Osteoblast (primary cell): Measurements from ENCODE around the gene TBRG4. TPM values are rescaled to one million over a fixed set of nuclear protein-coding genes. Genes with fewer than 3 reads are reported as not detected.
A peak's percentile ranks its signal among the peaks of the same experiment; 100 is the strongest.

Experiments used
- DNase-seq: peaks from one replicate; pipeline ENCODE4 v3.0.0; 2011; ENCODE audit warnings: low spot score, mixed read lengths; ENCODE audit not compliant: insufficient read length; ENCODE audit errors: missing footprints
- H2AFZ ChIP-seq: 2 replicates; pipeline ENCODE4 v1.6.0; 2011; ENCODE audit warnings: mild to moderate bottlenecking, low read length
- H3K27ac ChIP-seq: 2 replicates; pipeline ENCODE4 v1.5.1; 2011; ENCODE audit warnings: mild to moderate bottlenecking, low read depth, low read length, moderate library complexity
- H3K27me3 ChIP-seq: 2 replicates; pipeline ENCODE4 v1.6.0; 2012; ENCODE audit warnings: mild to moderate bottlenecking, control low read depth, inconsistent platforms, low read length, moderate library complexity; ENCODE audit not compliant: insufficient read depth
- H3K36me3 ChIP-seq: 2 replicates; pipeline ENCODE4 v1.5.1; 2011; ENCODE audit warnings: mild to moderate bottlenecking, low read length, control low read depth, moderate library complexity; ENCODE audit not compliant: insufficient read depth
- H3K4me1 ChIP-seq: 2 replicates; pipeline ENCODE4 v1.5.1; 2011; ENCODE audit warnings: mild to moderate bottlenecking, low read length, control low read depth, moderate library complexity; ENCODE audit not compliant: insufficient read depth
- H3K4me2 ChIP-seq: 2 replicates; pipeline ENCODE4 v1.6.0; 2011; ENCODE audit warnings: mild to moderate bottlenecking, low read length; ENCODE audit not compliant: insufficient read depth
- H3K4me3 ChIP-seq: fragments of 200-600 bp; sonication (generic); 3 replicates; pipeline ENCODE4 v1.5.1; 2012; ENCODE audit warnings: mild to moderate bottlenecking, low read length, inconsistent platforms; ENCODE audit not compliant: insufficient read depth
- H3K79me2 ChIP-seq: 2 replicates; pipeline ENCODE4 v1.6.0; 2012; ENCODE audit warnings: mild to moderate bottlenecking, low read length, control low read depth, inconsistent platforms; ENCODE audit not compliant: insufficient read depth
- H3K9me3 ChIP-seq: 2 replicates; pipeline ENCODE4 v1.5.1; 2011; ENCODE audit warnings: low read depth, low read length, control low read depth
- H4K20me1 ChIP-seq: 2 replicates; pipeline ENCODE4 v1.6.0; 2012; ENCODE audit warnings: mild to moderate bottlenecking, low read length, control low read depth; ENCODE audit not compliant: insufficient read depth
- total RNA-seq: library from RNA; depleted of rRNA; stranded (reverse); fragments of >200 nt; gene quantifications from 2 replicates; pipeline ENCODE4 v1.2.3, GENCODE V29; 2012
- TF ChIP-seq, protein P1 (sequence below): IDR thresholded peaks from 2 replicates; pipeline ENCODE4 v1.5.1; 2011; ENCODE audit warnings: mild to moderate bottlenecking, low read depth, low read length, moderate library complexity; ENCODE audit errors: extremely low read depth

Gene TBRG4
- 41.5 and 43.1 TPM in 2 replicates for total RNA-seq

GRCh38 chr7:45111298-45112223, at the start of gene TBRG4:
Gene TBRG4, minus strand, starts transcription at chr7:45111697. Its CDS starts 2,460 bp downstream, at chr7:45109237.
- peaks cover 48% of the 10 kb centered on the region for H3K79me2 ChIP-seq

DNA sequence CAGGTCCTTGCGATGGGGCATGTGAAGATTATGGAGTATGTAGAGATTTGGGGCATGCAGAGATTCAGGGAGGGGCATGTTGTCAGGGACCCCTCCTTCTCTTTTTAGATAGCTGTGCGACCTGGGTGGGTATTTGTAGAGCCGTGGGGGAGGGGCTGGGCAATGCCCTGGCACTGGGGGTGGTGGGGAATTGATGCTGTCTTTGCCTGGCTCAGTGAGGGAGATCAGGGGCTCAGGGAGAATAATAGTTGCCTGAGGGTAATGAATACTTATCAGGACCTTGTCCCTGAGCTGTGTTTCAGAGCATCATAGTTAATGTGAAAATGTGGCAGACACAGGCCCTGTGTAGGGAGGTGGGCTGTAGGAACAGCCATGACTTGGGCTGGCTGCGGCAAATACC, 49.6 kb upstream of the TBRG4 start:
- TF ChIP-seq, protein P1, sequence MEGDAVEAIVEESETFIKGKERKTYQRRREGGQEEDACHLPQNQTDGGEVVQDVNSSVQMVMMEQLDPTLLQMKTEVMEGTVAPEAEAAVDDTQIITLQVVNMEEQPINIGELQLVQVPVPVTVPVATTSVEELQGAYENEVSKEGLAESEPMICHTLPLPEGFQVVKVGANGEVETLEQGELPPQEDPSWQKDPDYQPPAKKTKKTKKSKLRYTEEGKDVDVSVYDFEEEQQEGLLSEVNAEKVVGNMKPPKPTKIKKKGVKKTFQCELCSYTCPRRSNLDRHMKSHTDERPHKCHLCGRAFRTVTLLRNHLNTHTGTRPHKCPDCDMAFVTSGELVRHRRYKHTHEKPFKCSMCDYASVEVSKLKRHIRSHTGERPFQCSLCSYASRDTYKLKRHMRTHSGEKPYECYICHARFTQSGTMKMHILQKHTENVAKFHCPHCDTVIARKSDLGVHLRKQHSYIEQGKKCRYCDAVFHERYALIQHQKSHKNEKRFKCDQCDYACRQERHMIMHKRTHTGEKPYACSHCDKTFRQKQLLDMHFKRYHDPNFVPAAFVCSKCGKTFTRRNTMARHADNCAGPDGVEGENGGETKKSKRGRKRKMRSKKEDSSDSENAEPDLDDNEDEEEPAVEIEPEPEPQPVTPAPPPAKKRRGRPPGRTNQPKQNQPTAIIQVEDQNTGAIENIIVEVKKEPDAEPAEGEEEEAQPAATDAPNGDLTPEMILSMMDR = no peak
- Histone ChIP-seq H2AFZ (no peak overlapping the region), H3K36me3 (no peaks in the 10 kb centered on the region), H4K20me1 (no peaks in the 10 kb centered on the region), H3K79me2 (no peaks in the 10 kb centered on the region), H3K4me3 (no peak overlapping the region), H3K9me3 (no peaks in the 10 kb centered on the region), H3K27ac (no peak overlapping the region), H3K4me2 (no peak overlapping the region), H3K4me1 (no peaks in the 10 kb centered on the region), H3K27me3 (peaks cover 25% of the 10 kb centered on the region)
- DNase-seq = no peak

More at GRCh38 chr7:45111298-45112223, at the start of gene TBRG4:
- Histone ChIP-seq H3K27me3 (peaks cover 7% of the 10 kb centered on the region), H3K4me3 (peak within 1 kb of the TSS; percentile 92), H3K9me3 (no peaks in the 10 kb centered on the region), H3K27ac (peak within 1 kb of the TSS; percentile 96), H3K36me3 (peaks cover 29% of the 10 kb centered on the region), H3K4me2 (peak within 1 kb of the TSS; percentile 87), H3K4me1 (peaks cover 18% of the 10 kb centered on the region), H2AFZ (peak within 1 kb of the TSS; percentile 99), H4K20me1 (peaks cover 30% of the 10 kb centered on the region)
- TF ChIP-seq, protein P1 = peak; percentile 30
- peak; percentile 97 for DNase-seq

GRCh38 chr7:45160417-45160881, 49.0 kb upstream of the TBRG4 start:
- Histone ChIP-seq H3K36me3 (no peaks in the 10 kb centered on the region), H4K20me1 (no peaks in the 10 kb centered on the region), H2AFZ (no peak overlapping the region), H3K4me1 (no peaks in the 10 kb centered on the region), H3K79me2 (no peaks in the 10 kb centered on the region), H3K4me2 (no peak overlapping the region), H3K4me3 (no peak overlapping the region), H3K9me3 (no peaks in the 10 kb centered on the region), H3K27me3 (peaks cover 28% of the 10 kb centered on the region), H3K27ac (no peak overlapping the region)
- TF ChIP-seq, protein P1 = no peak
- DNase-seq = no peak

- H3K36me3 ChIP-seq = no peaks in the 10 kb centered on the region
- peaks cover 28% of the 10 kb centered on the region for H3K27me3 ChIP-seq
Observed at GRCh38 chr7:45159296-45159695, 47.8 kb upstream of the TBRG4 start.

More at GRCh38 chr7:45159296-45159695, 47.8 kb upstream of the TBRG4 start:
- no peaks in the 10 kb centered on the region for H3K9me3 ChIP-seq
- no peaks in the 10 kb centered on the region for H3K79me2 ChIP-seq
- H2AFZ ChIP-seq = no peak overlapping the region
- no peak overlapping the region for H3K4me2 ChIP-seq
- no peaks in the 10 kb centered on the region for H3K4me1 ChIP-seq
- H3K27ac ChIP-seq = no peak overlapping the region
- no peak for DNase-seq
- no peaks in the 10 kb centered on the region for H4K20me1 ChIP-seq
- no peak overlapping the region for H3K4me3 ChIP-seq
- TF ChIP-seq, protein P1 = no peak
